Right lobe of liver (tissue), 4 donors: ENCODE measurements around the gene RAD54L2.

Experiments used
- POLR2A ChIP-seq: fragments of 450-650 bp; IDR thresholded peaks from one replicate; pipeline ENCODE4 v1.6.1; 2017; ENCODE audit warnings: antibody characterized with exemption, mild to moderate bottlenecking
- TF ChIP-seq, protein P1 (sequence below), 4 donors: fragments of 200-600 bp in 3 of 4; fragments of 450-650 bp in 1 of 4; IDR thresholded peaks; one replicate each; pipeline versions ENCODE4 v1.5.1 to v1.8.0; 2016 to 2022; ENCODE audit warnings: antibody characterized with exemption in 4 of 4, mild to moderate bottlenecking in 2 of 4
- donor health status: DM: no; HTN: no; CAD: no.
- donor health status: DM: no; HTN: no; CAD: no.
- donor health status: DM: no; HTN: yes; CAD: no.

DNA sequence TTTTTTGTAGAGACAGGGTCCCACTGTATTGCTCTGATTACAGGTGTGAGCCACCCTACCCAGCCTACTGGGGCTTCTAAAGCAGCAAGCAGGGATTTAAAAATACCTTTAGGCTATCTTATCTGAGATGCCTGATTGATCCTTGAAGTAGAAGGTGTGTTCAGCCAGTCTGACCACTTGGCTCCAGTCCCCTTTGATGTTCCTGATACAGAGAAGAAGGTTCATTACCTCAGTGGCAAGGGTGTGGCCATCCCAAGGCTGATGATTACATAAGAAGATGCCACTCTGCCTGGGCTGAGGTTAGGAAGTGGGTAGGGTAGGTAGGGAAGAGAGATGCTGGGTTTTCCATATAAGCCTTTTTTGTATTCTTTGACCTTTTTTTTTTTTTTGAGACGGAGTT is 27.5 kb upstream of the RAD54L2 start:
- TF ChIP-seq, protein P1, sequence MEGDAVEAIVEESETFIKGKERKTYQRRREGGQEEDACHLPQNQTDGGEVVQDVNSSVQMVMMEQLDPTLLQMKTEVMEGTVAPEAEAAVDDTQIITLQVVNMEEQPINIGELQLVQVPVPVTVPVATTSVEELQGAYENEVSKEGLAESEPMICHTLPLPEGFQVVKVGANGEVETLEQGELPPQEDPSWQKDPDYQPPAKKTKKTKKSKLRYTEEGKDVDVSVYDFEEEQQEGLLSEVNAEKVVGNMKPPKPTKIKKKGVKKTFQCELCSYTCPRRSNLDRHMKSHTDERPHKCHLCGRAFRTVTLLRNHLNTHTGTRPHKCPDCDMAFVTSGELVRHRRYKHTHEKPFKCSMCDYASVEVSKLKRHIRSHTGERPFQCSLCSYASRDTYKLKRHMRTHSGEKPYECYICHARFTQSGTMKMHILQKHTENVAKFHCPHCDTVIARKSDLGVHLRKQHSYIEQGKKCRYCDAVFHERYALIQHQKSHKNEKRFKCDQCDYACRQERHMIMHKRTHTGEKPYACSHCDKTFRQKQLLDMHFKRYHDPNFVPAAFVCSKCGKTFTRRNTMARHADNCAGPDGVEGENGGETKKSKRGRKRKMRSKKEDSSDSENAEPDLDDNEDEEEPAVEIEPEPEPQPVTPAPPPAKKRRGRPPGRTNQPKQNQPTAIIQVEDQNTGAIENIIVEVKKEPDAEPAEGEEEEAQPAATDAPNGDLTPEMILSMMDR (IDR thresholded peaks at IDR 0.05) = no peak
- TF ChIP-seq POLR2A = no peak
